Heart right ventricle (tissue), 16 donors: Measurements from ENCODE around the gene ULK4. TPM values are rescaled to one million over a fixed set of nuclear protein-coding genes. Genes with fewer than 3 reads are reported as not detected.

Experiments
- ATAC-seq, 8 donors: fragments of 200-7000 bp; cut with Tn5 transposase; one replicate each; pipeline ENCODE4 v1.9.1; 2020; ENCODE audit warnings: mild to moderate bottlenecking in 8 of 8, moderate library complexity in 8 of 8, moderate number of reproducible peaks in 1 of 8
- DNase-seq, 2 donors: peaks; one replicate each; pipeline ENCODE4 v3.0.0-alpha.2; 2020
- H3K27ac ChIP-seq, 10 donors: fragments of 200-600 bp; sonication (generic) in 2 of 10; one replicate each; pipeline versions ENCODE4 v1.5.0 to v1.8.0; 2020 to 2022; ENCODE audit warnings: mild to moderate bottlenecking in 3 of 10
- H3K27me3 ChIP-seq, 7 donors: fragments of 200-600 bp; one replicate each; pipeline ENCODE4 v1.8.0; 2021 to 2022; ENCODE audit warnings: mild to moderate bottlenecking in 2 of 7
- H3K36me3 ChIP-seq, 9 donors: fragments of 200-600 bp; sonication (generic) in 1 of 9; one replicate each; pipeline versions ENCODE4 v1.5.0 to v1.8.0; 2020 to 2022; ENCODE audit warnings: mild to moderate bottlenecking in 2 of 9
- H3K4me1 ChIP-seq, 9 donors: fragments of 200-600 bp; sonication (generic) in 1 of 9; one replicate each; pipeline versions ENCODE4 v1.5.0 to v1.8.0; 2020 to 2022; ENCODE audit warnings: mild to moderate bottlenecking in 4 of 9
- H3K4me3 ChIP-seq, 10 donors: fragments of 200-600 bp; sonication (generic) in 2 of 10; one replicate each; pipeline versions ENCODE4 v1.5.0 to v1.8.0; 2020 to 2022; ENCODE audit warnings: mild to moderate bottlenecking in 7 of 10, moderate library complexity in 2 of 10
- H3K9me3 ChIP-seq, 11 donors: fragments of 200-600 bp in 10 of 11; sonication (generic) in 2 of 11; one replicate each; pipeline versions ENCODE4 v1.5.0 to v1.8.0; 2013 to 2022; ENCODE audit warnings: mild to moderate bottlenecking in 2 of 11, control low read depth in 1 of 11, moderate library complexity in 1 of 11
- whole genome bisulfite sequencing, 2 donors: extraction: QIAGEN DNeasy Blood & Tissue Kit; methylation state at CpG; one replicate each; pipeline ENCODE4 v1.1.7; 2013; ENCODE audit warnings: inconsistent platforms in 1 of 2; 5-methylcytosine and 5-hydroxymethylcytosine counted together
- intact Hi-C, 10 donors: fragments of 100-400 bp; cut with DNase I; formaldehyde crosslinking; loops; one replicate each; pipeline versions ENCODE4 v1.11.1 to v1.14.2; 2022
- polyA plus RNA-seq, 2 donors: library from polyadenylated mRNA; stranded (reverse); fragments of 200-250 nt; gene quantifications; one replicate each; pipeline ENCODE4 v1.2.3, GENCODE V29; 2013
- total RNA-seq, 10 donors: library from RNA; stranded (reverse); fragmentation: NEBNext Ultra II Directional in 3 of 10; extraction: Animal tissue kit (Norgen Biotek cat#: 25700) in 3 of 10; gene quantifications; one replicate each; pipeline versions ENCODE4 v1.2.1 to v1.2.4, GENCODE V29; 2021 to 2023
- TF ChIP-seq, protein P1 (sequence below), 9 donors: fragments of 200-600 bp; sonication (generic) in 2 of 9; IDR thresholded peaks; one replicate each; pipeline versions ENCODE4 v1.5.0 to v1.8.0; 2021 to 2022; ENCODE audit warnings: antibody characterized with exemption in 9 of 9, mild to moderate bottlenecking in 5 of 9, moderate library complexity in 1 of 9
- donor health status: Arrhythmogenic right ventricular cardiomyopathy.
- donor health status: ischemic (EF 13 %, LVEDD 7.1; RV severe dilation, severe dysfunction).
- donor health status: healthy with polysubstance abuse.
- donor health status: DM: no; HTN: yes; CAD: no.
- donor health status: DM: no; HTN: no; CAD: no.
- donor health status: ischemic (EF 25% LVEDD 6.9; RV normal size, moderate dysfunction).
- donor health status: ischemic (EF 25% LVEDD 5.7; RV mildly dilated, moderate dysfunction).
- donor health status: healthy.
- donor health status: DM: yes; HTN: yes; CAD: no.
- donor health status: Ischemic cardiomyopathy.
- donor health status: ischemic (EF 35%, LVEDD 5.7; RV mildly dilated, moderate dysfunction).
- donor health status: nonischemic (EF 11% LVEDD 7.7; RV severe dilation, severe dysfunction).
- donor health status: DM: yes; HTN: yes; CAD: no.
- donor health status: PGD.
- donor health status: ischemic (EF 29% LVEDD 5.4; RV normal size, mild dysfunction).
- donor health status: nonischemic (EF 23%, LVEDD 6.1; RV moderate dilation, normal function).

ULK4 gene
- total and polyA plus RNA-seq, 12 donors, result 1.4 to 11.4 (median 2.6) TPM

DNA sequence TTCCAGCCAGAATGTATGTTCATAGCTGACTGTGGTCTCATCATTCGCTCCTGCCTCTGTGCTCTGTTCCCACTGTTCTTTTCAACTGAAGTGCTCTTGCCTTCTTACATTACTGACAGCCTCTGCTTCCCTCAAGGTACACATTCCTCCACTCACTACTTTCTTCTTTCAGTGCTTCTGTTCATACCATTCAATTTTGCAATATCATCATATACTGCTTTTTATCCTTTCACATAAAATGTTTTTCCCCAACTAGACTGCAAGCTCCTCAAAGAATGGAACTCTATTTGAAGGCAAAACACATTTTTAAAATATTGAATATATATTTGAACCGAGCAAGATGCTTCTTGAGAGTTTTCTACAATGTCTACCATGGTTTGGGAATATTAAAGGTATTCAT, 471.5 kb downstream of the ULK4 start:
- ATAC-seq (no peak), DNase-seq (no peak)
- Histone ChIP-seq H3K27me3 (no peaks in the 10 kb centered on the region), H3K27ac (no peak overlapping the region), H3K9me3 (peaks cover 0 to 3% (median 0%) of the 10 kb centered on the region in 11 donors), H3K36me3 (no peaks in the 10 kb centered on the region), H3K4me1 (no peaks in the 10 kb centered on the region), H3K4me3 (no peak overlapping the region)
- TF ChIP-seq, protein P1, sequence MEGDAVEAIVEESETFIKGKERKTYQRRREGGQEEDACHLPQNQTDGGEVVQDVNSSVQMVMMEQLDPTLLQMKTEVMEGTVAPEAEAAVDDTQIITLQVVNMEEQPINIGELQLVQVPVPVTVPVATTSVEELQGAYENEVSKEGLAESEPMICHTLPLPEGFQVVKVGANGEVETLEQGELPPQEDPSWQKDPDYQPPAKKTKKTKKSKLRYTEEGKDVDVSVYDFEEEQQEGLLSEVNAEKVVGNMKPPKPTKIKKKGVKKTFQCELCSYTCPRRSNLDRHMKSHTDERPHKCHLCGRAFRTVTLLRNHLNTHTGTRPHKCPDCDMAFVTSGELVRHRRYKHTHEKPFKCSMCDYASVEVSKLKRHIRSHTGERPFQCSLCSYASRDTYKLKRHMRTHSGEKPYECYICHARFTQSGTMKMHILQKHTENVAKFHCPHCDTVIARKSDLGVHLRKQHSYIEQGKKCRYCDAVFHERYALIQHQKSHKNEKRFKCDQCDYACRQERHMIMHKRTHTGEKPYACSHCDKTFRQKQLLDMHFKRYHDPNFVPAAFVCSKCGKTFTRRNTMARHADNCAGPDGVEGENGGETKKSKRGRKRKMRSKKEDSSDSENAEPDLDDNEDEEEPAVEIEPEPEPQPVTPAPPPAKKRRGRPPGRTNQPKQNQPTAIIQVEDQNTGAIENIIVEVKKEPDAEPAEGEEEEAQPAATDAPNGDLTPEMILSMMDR (IDR thresholded peaks at IDR 0.05), result no peak
- 94 to 97% methylated on average over 2 of the region's 2 CpGs for WGBS, 2 donors
- intact Hi-C loops, result no loop called here

DNA sequence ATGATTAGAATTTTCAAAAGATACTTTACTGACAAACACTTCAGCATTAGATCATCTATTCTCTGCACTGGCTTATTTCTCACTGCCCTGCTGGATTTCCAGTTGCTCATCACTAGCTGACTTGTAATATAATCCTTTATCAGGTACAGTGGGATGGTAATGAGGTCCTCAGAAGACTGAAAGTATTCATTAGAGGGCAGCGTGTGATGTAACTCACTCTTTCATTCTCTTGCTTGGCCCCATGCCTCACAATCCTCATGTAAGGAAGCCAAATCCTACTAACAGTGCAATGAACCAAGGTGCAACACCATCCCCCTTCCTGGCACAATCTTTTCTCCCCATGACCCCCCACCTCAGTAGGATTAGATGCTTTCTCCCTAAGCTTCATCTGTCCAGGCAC, 472.7 kb downstream of the ULK4 start:
- H3K36me3 ChIP-seq, result no peaks in the 10 kb centered on the region
- H3K4me3 ChIP-seq, result no peak overlapping the region
- DNase-seq (no peak), ATAC-seq (no peak)
- H3K4me1 ChIP-seq, result no peaks in the 10 kb centered on the region
- no peak overlapping the region for H3K27ac ChIP-seq
- WGBS, 2 donors, result 45 to 56% methylated on average over 1 of the region's 1 CpG
- peaks cover 0 to 3% (median 0%) of the 10 kb centered on the region in 11 donors for H3K9me3 ChIP-seq
- intact Hi-C loops, result no loop called here
- H3K27me3 ChIP-seq, result no peaks in the 10 kb centered on the region
- TF ChIP-seq, protein P1 (IDR thresholded peaks at IDR 0.05), result no peak

DNA sequence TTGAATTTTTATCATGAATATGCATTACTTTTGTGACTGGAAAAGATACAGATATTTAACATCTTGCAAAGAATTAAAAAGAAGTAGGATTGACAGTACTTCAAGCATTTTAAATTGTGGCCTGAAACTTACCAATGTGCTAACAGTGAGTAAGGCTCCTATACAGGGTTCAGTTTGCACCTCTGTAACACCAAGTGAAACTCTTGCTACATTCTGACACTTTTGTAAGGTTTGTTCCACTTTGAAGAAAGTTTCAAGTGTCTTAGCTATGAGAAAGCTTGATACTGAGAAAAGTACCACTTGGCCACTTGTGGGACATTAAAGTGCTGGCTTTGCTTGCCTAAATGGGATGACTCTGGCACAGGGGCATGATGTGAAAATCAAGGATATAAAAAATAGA, 473.4 kb downstream of the ULK4 start:
- TF ChIP-seq, protein P1 (IDR thresholded peaks at IDR 0.05), result no peak
- no peak for ATAC-seq
- Histone ChIP-seq H3K27ac (no peak overlapping the region), H3K4me1 (no peaks in the 10 kb centered on the region), H3K27me3 (no peaks in the 10 kb centered on the region), H3K9me3 (peaks cover 0 to 3% (median 0%) of the 10 kb centered on the region in 11 donors), H3K36me3 (no peaks in the 10 kb centered on the region), H3K4me3 (no peak overlapping the region)
- DNase-seq, result no peak
- intact Hi-C loops, result no loop called here

DNA sequence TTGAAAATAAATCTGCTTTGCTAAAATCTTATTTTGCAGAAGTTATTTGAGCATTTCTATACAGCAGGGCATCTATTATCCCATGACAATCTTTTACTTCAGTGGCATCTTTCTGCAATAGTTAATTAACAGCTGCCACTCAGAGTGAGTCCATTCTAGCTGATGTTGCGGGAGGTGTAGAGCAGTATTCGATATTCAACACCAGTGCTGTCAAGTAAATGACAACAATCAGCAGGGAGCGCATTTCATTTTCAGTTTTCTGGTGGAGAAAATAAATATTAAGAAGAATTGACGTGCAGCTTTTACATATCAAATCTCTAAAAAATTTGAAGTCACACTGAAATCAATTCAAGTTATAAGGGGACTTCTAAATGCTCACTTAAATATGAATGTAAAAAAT, 476.4 kb downstream of the ULK4 start:
- 94 to 95% methylated on average over 4 of the region's 4 CpGs for WGBS, 2 donors
- DNase-seq, result no peak
- no peak overlapping the region for H3K27ac ChIP-seq

More for the DNA sequence above, 476.4 kb downstream of the ULK4 start:
- Histone ChIP-seq H3K27me3 (no peaks in the 10 kb centered on the region), H3K4me1 (no peaks in the 10 kb centered on the region), H3K36me3 (no peaks in the 10 kb centered on the region), H3K4me3 (no peak overlapping the region), H3K9me3 (no peaks in the 10 kb centered on the region)
- no peak for ATAC-seq
- TF ChIP-seq, protein P1 (IDR thresholded peaks at IDR 0.05), result no peak
- intact Hi-C loops, result no loop called here
